NCI-H526 treated with DMSO at 0.1 percent for 48 hours (cell line): Measurements from ENCODE around the gene TTC23.
A peak's percentile ranks its signal among the peaks of the same experiment; 100 is the strongest.

Experiments
- DNase-seq: peaks from one replicate; lab custom pipeline; 2025; lab: John Stamatoyannopoulos, UW

TTC23 gene

GRCh38 chr15:99249270-99249841 lies at the start of gene TTC23:
TTC23 (minus strand) TSS chr15:99249581; CDS start chr15:99228712, 20,869 bp downstream.
- no peak for DNase-seq

GRCh38 chr15:99296386-99296785 lies 47.0 kb upstream of the TTC23 start:
- DNase-seq = no peak

GRCh38 chr15:99295840-99296239 lies 46.5 kb upstream of the TTC23 start:
- DNase-seq = no peak

- no peak for DNase-seq
Measured at GRCh38 chr15:99291643-99292042, 42.3 kb upstream of the TTC23 start.

GRCh38 chr15:99283717-99284116 lies 34.3 kb upstream of the TTC23 start:
- no peak for DNase-seq

GRCh38 chr15:99282586-99282985 lies 33.2 kb upstream of the TTC23 start:
- DNase-seq = no peak

- no peak for DNase-seq
Measured at GRCh38 chr15:99282121-99282520, 32.7 kb upstream of the TTC23 start.

GRCh38 chr15:99279827-99280226 lies 30.4 kb upstream of the TTC23 start:
- no peak for DNase-seq

- no peak for DNase-seq
Measured at GRCh38 chr15:99279290-99279689, 29.9 kb upstream of the TTC23 start.

- DNase-seq = no peak
Measured at GRCh38 chr15:99275525-99276128, 26.2 kb upstream of the TTC23 start.

- DNase-seq = no peak
Measured at GRCh38 chr15:99275061-99275460, 25.7 kb upstream of the TTC23 start.

GRCh38 chr15:99273801-99274200 lies 24.4 kb upstream of the TTC23 start:
- DNase-seq = no peak

GRCh38 chr15:99268431-99268830 lies 19.1 kb upstream of the TTC23 start:
- no peak for DNase-seq

GRCh38 chr15:99267957-99268356 lies 18.6 kb upstream of the TTC23 start:
- DNase-seq = no peak

GRCh38 chr15:99265541-99266070 lies 16.2 kb upstream of the TTC23 start:
- DNase-seq = no peak

GRCh38 chr15:99264125-99264524 lies 14.7 kb upstream of the TTC23 start:
- no peak for DNase-seq

- no peak for DNase-seq
Measured at GRCh38 chr15:99257107-99257750, 7.8 kb upstream of the TTC23 start.

- no peak for DNase-seq
Measured at GRCh38 chr15:99253381-99254090, 4.2 kb upstream of the TTC23 start.

- DNase-seq = peak; percentile 34
Measured at GRCh38 chr15:99252326-99252725, 2.9 kb upstream of the TTC23 start.

GRCh38 chr15:99250857-99251841 lies 1.8 kb upstream of the TTC23 start, which contains the start of gene LRRC28:
LRRC28 (plus strand) TSS chr15:99251481; CDS start chr15:99255958, 4,477 bp downstream.
- peak; percentile 97 for DNase-seq

GRCh38 chr15:99250494-99250856 lies 1.1 kb upstream of the TTC23 start:
- no peak for DNase-seq
